HUDEP-2 (cell line): ENCODE data around the gene GLIS1.
A peak's percentile ranks its signal among the peaks of the same experiment; 100 is the strongest.

ENCODE experiments used
- DNase-seq, 76 experiments: peaks; one replicate each; lab custom pipeline; 2025; ENCODE audit not compliant: unreplicated experiment in 76 of 76; lab: John Stamatoyannopoulos, UW

GLIS1 gene

GRCh38 chr1:53696051-53696450, 42.9 kb downstream of the GLIS1 start:
- no peak for DNase-seq

- DNase-seq, result no peak
Measured at GRCh38 chr1:53695116-53695515, 43.8 kb downstream of the GLIS1 start.

DNA sequence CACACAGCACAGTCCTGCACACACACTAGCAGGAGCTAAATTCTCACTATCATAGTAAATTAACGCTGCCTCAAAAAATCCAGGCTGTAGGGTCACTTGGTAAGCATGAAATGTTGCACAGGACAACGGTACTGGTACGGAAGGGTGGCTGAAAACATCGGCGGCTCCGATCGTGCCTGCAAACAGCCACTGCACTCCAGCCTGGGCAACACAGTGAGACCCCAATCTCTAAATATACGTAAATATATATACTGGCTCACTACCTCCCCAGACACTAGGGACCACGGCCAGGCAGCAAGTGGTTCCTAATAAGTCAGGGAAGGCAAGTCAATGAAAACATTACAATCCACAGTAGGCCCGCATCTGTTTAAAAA, 44.3 kb downstream of the GLIS1 start:
- DNase-seq, result no peak

- DNase-seq, result no peak
Measured at GRCh38 chr1:53693773-53694717, 44.9 kb downstream of the GLIS1 start.

- DNase-seq, result no peak
Measured at GRCh38 chr1:53693339-53693738, 45.6 kb downstream of the GLIS1 start.

GRCh38 chr1:53691326-53691725, 47.6 kb downstream of the GLIS1 start:
- no peak for DNase-seq

DNA sequence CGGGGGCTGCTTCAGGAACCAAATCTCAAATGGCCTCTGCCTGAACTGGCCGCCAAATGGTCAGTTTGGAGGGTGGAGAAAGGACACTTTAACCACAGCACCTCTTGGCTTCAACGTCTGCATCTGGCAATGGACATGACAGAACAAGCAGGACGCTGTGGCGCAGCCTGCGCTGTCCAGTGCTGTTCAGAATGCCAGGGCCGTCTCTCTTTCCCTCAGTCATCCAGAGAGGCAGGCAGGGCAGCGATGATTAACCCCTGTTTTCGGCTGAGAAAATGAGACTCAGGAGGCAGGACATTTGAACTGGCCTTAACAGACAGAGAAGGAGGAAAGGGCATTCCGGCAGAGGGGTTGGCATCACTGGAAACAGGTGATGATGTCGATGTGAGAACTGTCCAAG, 48.6 kb downstream of the GLIS1 start:
- DNase-seq, result no peak

DNA sequence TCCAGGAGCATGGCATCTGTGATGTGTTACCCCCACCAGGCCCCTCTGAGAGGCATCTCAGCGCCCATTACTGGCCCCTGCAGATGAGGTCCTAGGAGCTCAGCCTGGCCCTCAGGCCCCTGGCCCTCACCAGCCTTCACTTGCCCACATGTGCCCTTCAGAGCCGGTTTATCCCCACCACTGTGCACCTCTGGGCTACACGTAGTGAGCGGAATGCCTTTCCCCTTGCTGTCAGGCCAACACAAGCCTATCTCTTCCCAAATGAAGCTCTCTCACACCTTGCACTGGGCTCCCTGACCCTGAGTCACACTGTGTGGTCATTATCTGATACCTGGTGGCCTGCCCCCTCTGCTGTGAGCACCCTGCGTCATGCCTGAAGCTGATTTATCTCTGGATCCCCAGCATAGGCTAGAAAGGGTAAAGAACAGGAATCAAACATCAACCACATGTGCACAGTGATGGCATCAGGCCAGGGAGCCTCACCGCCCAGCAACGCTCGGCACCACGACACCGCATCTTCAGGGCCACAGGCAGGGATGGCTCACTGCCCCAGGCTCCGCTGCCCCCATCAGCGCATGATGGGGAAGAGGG, 49.1 kb downstream of the GLIS1 start:
- peak in 26 of 76 experiments; percentile 1 to 72 (median 24) for DNase-seq

DNA sequence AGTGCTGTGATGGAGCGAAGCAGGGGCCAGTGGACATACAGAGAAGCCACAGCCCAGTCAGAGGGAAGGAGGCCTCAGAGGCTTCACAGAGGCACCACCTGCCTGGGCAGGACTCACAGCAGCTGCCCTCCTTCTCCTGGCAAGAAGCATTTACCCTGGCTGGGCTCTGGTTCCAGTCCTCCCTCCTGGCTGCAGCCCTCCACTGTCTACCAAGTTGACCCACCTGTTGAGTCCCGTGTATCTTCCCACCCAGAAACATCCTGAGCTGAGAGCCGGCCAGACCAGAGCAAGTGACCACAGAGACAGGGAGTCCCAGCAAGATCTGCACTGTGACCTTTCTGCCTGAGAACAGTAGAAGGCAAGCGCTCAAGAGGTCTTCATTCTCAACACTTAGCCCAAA, 49.7 kb downstream of the GLIS1 start:
- no peak for DNase-seq

- DNase-seq, result peak in 1 of 76 experiments; percentile 3
Measured at GRCh38 chr1:53688381-53689102, 50.4 kb downstream of the GLIS1 start.

DNA sequence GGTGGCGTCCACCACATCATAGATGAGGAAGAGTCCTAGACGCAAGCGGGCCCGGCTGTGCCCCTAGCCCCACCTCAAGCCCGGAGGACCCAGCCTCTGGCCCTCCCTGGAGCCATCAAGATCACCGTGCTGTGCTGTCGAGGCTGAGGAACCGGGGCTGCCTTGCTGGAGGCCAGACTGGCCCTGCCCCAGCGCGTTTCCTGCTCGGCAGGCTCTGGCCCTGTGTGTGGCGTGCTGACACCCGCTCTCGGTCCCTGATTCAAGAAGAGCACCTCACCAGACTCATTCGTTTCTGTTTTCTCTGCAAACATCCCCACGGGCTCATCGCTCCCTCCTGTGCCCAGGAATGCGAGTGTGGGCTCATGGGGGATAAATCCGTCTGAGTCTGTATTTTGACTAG, 51.1 kb downstream of the GLIS1 start:
- no peak for DNase-seq

DNA sequence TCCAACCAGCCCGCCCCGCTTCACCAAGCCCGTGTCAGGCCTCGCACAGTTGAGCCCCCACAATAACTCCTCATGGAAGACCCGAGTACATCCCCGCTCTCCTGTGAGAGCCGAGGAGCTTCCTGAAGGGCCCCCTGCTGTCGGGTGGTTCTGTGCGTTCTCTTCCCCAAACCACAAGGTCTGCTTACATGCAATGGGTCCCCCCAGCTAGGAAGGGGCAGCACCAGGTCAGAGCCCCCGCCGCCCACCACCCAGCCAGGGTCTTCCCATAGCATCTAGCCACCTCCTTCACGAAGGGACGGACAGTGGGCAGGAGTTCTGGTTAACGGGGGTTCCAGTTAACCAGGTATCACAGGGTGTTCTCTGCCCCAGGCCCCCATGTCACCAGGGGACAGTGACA, 51.5 kb downstream of the GLIS1 start:
- no peak for DNase-seq

DNA sequence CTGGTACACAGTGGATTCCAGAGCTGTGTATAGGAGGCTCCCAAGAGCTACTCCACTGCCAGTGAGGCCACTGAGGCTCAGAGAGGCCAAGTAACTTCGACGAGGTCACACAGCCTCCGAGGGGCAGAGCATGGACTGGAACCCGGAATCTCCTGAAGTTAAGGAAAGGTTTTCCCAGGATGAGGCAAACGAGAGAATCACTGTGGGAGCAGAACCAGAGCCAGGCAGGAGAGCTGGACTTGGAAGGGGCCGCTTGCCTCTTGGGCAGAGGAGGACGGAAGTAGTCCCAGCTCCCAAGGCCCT, 52.0 kb downstream of the GLIS1 start:
- DNase-seq, result no peak

- no peak for DNase-seq
Measured at GRCh38 chr1:53686091-53686964, 52.6 kb downstream of the GLIS1 start.

- no peak for DNase-seq
Measured at GRCh38 chr1:53685272-53686051, 53.5 kb downstream of the GLIS1 start.

GRCh38 chr1:53684741-53685140, 54.2 kb downstream of the GLIS1 start:
- DNase-seq, result no peak

DNA sequence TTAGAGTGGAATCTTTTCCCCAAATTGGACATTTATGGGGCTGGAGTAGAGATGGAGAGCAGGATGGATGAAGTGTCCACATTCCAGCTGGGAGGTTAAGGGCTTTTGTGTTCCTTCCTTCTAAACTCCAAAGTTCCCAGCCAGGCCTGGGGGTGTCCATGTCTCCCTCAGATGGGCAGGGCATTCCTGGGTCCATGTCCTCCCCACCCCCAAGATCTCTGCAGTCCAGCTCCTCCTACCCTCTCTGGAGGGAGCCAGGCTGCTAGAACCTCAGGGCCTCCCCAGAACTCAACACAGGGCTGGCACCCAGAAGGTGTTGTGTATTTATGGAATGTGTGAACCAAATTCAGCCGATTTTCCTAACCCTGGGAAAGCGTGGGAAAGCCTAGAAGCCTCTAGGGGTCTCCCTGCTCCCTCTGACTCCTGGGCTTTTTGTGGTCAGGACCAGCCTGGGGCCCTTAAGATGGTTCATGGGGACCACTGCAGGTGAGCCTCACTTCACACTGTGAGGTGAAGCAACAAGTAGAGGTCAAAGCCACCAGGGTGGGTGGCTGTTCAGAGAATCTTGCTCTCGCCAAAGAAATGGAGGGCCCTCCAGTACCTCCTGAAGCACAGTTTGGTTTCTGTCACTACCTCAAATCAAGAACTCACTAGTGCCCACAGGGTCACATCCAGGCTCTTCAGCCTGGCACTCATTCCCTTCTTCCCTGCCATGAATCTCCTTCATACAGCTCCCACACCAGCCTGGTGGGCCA, 54.8 kb downstream of the GLIS1 start:
- no peak for DNase-seq

DNA sequence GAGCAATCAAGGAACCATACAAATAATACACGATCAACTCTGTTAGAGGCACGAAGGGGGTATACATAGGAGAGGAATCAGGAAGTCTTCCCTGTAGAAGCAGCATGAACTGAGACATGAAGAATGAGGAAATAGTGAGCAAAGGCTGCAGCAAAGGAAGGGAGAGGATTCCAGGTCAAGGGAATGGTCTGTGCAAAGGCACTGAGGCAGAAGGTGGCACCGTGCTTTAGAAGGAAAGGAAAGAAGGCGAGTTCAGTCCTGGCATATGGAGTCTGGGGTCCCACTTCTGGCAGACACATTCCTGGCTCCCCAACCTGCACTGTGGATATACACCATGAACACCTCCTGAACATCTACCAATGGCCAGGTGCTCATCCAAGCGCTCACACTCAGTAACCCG, 56.1 kb downstream of the GLIS1 start:
- no peak for DNase-seq

DNA sequence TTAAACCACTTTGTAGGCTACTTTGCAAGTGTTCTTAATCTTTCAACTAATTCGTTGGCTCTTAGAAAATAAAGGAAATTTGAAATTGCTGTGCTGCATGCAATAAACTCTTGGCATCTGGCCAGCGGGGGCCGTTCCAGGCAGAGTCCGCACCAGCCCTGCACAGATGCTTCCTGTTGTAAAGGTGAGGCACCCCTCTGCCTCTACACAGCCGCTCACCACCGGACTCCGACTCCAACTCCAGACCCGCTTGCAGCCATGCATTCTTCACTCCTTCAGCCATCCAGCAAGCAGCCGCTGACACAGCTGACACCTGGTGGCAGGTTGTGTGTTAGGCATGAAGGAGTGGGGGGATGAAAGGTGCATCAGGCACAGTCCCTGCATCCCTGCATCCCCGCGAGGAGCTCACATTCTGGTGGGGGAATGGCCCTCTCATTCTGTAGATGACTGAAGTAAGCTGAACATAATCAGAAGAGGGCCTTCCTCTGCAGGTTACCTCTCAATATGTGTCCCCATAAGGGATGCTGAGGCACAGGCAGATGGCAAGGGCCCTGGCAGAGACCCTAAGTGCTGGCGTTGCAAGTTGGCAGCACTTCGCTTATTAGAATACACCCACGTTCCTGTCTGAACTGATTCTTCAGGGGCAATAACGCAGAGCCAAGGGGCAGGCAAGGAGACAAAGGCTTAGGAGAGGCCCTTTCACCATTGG, 56.8 kb downstream of the GLIS1 start:
- DNase-seq, result peak in 7 of 76 experiments; percentile 2 to 9 (median 6)
